ENCODE data around the gene S100A8. TPM values are rescaled to one million over a fixed set of nuclear protein-coding genes. Genes with fewer than 3 reads are reported as not detected.

Gene S100A8
- total RNA-seq, 2 experiments from 2014 or later, result not detected

DNA sequence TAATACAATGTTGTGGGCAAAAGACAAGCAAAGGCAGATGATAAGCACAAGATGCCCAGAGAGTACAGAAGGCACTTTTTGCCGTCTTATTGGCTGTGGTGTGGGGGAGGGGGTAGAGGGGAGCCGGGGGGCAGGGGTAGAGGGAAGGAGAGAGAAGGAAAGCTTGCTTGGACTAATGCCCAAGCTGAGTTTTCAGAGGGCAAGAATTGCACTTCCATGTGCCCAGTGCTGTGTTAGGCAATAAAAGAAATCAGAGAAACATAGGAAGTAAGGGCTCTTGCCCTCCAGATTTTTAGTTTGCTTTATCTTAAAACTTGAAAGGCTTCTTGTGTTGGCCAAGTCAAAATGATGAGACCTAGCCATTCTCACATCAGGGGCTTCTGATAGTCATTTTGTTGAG lies 23.8 kb downstream of the S100A8 start:
- Mint-ChIP-seq H3K27ac (no peak overlapping the region), H3K27me3 (peaks cover 4% of the 10 kb centered on the region), H3K36me3 (ENCODE audit: low read depth) (no peaks in the 10 kb centered on the region), H3K4me1 (no peaks in the 10 kb centered on the region), H3K9me3 (ENCODE audit: low read depth) (no peaks in the 10 kb centered on the region), H3K4me3 (no peak overlapping the region)
- DNase-seq (no peak), ATAC-seq (no peak)
- POLR2A ChIA-PET, result no interaction called here
- CTCF ChIA-PET, result interaction anchor here (1.0 kb wide), 1 partner anchor 15 kb away, joined by 3 read pairs; no protein-coding TSS in a partner anchor
- intact Hi-C loops (cut with DNase I, micrococcal nuclease), result no loop called here

DNA sequence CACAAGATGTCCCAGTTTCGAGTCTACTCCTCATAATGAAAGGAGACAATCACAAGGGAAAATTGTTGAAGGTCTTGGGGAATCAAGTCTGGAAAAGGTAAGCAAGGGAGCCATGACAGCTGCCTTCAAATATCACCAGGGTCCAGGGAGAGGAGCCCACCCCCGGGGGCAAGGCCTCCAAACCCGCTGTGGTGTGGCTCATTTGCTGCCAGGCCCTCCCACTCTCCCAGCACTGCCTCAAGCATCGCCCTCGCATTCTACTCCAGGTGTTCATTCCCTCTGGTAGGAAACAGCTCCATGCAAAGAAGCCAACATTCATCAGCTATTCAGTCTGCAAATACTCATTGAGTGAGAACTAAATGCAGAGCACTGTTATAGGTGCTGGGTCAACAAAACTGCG lies 24.6 kb downstream of the S100A8 start:
- H3K4me1 Mint-ChIP-seq, result no peaks in the 10 kb centered on the region
- H3K9me3 Mint-ChIP-seq (ENCODE audit: low read depth), result no peaks in the 10 kb centered on the region
- CTCF ChIA-PET, result interaction anchor here (0.9 kb wide), 1 partner anchor 14 kb away, joined by 4 read pairs; no protein-coding TSS in a partner anchor
- peaks cover 4% of the 10 kb centered on the region for H3K27me3 Mint-ChIP-seq
- intact Hi-C loops (cut with DNase I, micrococcal nuclease), result no loop called here
- DNase-seq, result no peak
- H3K36me3 Mint-ChIP-seq (ENCODE audit: low read depth), result no peaks in the 10 kb centered on the region
- POLR2A ChIA-PET, result no interaction called here
- no peak overlapping the region for H3K27ac Mint-ChIP-seq
- ATAC-seq, result no peak
- H3K4me3 Mint-ChIP-seq, result no peak overlapping the region

DNA sequence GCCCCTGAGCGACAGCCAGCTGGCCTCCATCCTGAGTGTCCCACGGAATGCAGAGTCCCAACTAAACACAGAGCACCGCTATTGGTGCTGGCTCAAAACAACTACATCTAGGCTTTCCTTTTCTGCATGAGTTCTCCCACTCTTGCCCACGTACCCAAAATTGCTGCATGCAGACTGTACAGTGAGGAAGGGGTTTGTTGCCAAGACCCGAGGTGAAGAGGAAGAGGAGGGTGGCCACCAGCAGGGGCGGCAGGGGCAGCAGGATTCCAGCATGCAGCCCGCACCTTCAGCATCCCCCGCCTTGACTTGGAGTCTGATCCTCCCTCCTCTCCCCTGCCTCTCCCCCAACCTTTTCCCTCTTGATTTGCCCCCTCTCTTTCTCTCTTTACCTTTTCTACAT lies 25.2 kb downstream of the S100A8 start:
- Mint-ChIP-seq H3K9me3 (ENCODE audit: low read depth) (no peaks in the 10 kb centered on the region), H3K27me3 (peaks cover 4% of the 10 kb centered on the region), H3K36me3 (ENCODE audit: low read depth) (no peaks in the 10 kb centered on the region), H3K27ac (no peak overlapping the region), H3K4me3 (no peak overlapping the region), H3K4me1 (no peaks in the 10 kb centered on the region)
- POLR2A ChIA-PET, result no interaction called here
- DNase-seq (no peak), ATAC-seq (no peak)
- CTCF ChIA-PET, result interaction anchor here (0.9 to 1.4 kb wide), 2 partner anchors 13 kb away, joined by 4 to 5 read pairs; no protein-coding TSS in a partner anchor
- intact Hi-C loops (cut with DNase I, micrococcal nuclease), result no loop called here

DNA sequence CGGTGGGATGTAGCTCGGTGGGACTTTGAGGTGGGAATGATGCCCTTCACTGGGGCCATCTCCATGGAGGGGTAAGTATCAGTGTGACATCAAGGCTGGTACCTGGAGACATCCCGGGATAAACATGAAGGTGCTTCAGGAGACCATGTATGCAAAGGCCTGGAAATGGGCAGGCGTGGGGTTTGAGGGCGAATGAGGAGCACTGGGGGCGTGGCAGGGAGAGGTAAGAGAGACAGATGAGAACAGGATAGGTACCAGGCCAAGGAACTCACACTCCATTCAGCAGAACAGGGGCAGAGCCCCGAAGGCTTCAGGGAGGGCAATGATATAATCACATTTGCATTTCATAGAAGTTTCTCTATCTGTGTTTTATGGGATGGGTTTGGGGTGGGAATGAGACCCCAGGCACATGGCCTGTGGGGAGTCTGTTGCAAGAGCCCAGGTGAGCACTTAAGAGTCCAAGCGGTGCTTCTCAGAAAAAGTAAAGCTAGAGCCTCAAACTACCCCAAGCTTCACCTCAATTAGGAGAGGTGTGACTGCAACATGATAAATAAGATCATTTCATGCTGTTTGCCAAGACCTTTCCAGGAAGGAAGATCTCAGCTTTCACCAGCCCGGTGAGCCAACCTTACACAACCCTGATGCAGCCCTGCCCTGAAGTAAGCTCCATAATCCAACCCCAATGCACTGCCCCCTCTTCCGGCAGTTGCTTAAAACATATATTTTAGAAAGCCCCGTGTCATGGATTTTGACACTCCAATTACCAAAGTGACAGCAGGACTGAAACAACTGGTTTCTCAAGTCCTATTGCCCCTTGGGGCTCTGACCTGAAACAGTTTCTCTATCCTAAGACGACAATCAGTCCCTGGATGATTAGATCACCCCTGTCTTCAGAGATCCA lies 25.9 kb downstream of the S100A8 start:
- Mint-ChIP-seq H3K36me3 (ENCODE audit: low read depth) (no peaks in the 10 kb centered on the region), H3K4me1 (no peaks in the 10 kb centered on the region), H3K4me3 (no peak overlapping the region), H3K9me3 (ENCODE audit: low read depth) (no peaks in the 10 kb centered on the region), H3K27me3 (peaks cover 4% of the 10 kb centered on the region), H3K27ac (no peak overlapping the region)
- ChIA-PET POLR2A (no interaction called here), CTCF (interaction anchor here (1.3 to 1.4 kb wide), 2 partner anchors 13 to 145 kb away, joined by 3 to 5 read pairs; no protein-coding TSS in a partner anchor)
- ATAC-seq (no peak), DNase-seq (no peak)
- intact Hi-C loops (cut with DNase I, micrococcal nuclease), result no loop called here

DNA sequence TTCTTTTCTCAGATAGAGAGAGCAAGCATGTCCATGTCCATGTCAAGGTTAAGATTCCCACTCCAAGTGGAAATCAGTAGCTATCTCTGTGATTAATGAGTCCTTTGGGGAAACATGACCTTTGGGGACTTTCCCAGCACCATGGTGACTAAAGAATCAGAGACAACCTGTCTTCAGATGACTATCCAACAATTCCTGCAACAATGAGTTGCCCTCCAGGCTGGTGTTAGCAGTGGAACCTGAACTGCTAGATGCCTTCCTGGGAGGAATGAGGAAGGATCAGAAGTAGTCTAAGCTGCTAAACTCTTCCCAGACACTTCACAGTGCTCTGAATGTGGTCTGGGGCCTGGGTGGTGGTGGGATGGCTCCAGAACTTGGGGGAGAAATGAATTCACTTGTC lies 26.7 kb downstream of the S100A8 start:
- ATAC-seq (no peak), DNase-seq (no peak)
- CTCF ChIA-PET, result interaction anchor here (0.6 to 1.3 kb wide), 2 partner anchors 41 to 146 kb away, joined by 3 read pairs; no protein-coding TSS in a partner anchor
- POLR2A ChIA-PET, result no interaction called here
- H3K4me3 Mint-ChIP-seq, result no peak overlapping the region
- no peaks in the 10 kb centered on the region for H3K4me1 Mint-ChIP-seq
- H3K36me3 Mint-ChIP-seq (ENCODE audit: low read depth), result no peaks in the 10 kb centered on the region
- H3K27ac Mint-ChIP-seq, result no peak overlapping the region
- peaks cover 4% of the 10 kb centered on the region for H3K27me3 Mint-ChIP-seq
- no peaks in the 10 kb centered on the region for H3K9me3 Mint-ChIP-seq (ENCODE audit: low read depth)
- intact Hi-C loops (cut with DNase I, micrococcal nuclease), result no loop called here

DNA sequence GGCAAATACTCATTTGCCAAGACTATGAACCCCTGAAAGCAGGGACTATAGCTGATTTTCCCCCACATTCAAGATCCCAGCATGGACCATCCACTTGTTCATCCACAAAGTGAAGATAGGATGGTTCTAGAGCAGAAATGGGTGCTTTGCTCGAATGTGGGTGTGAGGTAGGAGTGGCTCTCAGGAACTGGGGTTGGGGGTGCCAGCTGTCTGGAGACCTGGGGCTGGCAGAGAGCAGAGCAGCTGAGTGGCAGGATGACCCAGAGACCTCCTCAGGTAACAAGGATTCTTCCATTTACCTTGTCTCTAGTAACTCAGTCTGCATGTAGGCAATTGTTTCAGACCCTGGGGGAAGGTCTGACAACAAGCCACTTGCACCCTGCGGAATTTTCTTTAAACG lies 27.2 kb downstream of the S100A8 start:
- ATAC-seq (no peak), DNase-seq (no peak)
- H3K27ac Mint-ChIP-seq, result no peak overlapping the region
- no peaks in the 10 kb centered on the region for H3K9me3 Mint-ChIP-seq (ENCODE audit: low read depth)
- intact Hi-C loops (cut with DNase I, micrococcal nuclease), result no loop called here
- no peaks in the 10 kb centered on the region for H3K36me3 Mint-ChIP-seq (ENCODE audit: low read depth)
- CTCF ChIA-PET, result interaction anchor here (1.0 kb wide), 1 partner anchor 9 kb away, joined by 3 read pairs; no protein-coding TSS in a partner anchor
- H3K4me1 Mint-ChIP-seq, result no peaks in the 10 kb centered on the region
- no peak overlapping the region for H3K4me3 Mint-ChIP-seq
- POLR2A ChIA-PET, result no interaction called here
- H3K27me3 Mint-ChIP-seq, result peaks cover 4% of the 10 kb centered on the region

DNA sequence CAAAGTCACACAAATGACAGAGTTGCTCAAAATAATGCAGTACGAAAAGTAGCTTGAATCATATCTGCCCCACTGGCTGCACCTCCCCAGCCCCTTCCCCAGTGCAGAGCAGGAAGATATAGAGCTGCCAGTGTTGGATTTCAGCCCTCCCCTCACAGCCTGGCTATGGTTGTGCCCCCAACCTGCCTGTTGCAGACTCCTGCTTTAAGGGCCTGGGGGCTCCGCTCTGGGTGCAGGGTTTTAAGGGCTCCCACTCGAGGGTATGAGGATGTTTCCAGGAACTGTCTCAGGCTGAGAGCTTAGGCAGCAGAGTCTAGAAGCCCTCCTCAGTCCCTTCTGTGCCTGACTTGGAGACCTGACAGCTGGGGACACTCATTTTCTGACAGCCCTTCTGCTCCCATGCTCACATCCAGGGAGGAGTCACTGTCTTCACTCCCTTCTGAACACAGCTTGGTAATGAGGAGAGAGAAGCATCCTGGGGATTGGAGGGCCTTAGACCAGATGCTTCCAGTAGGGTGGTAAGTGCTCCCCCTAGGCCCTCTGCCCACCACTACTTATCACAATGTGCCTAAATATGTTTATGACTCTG lies 28.6 kb downstream of the S100A8 start:
- Mint-ChIP-seq H3K27me3 (peaks cover 4% of the 10 kb centered on the region), H3K36me3 (ENCODE audit: low read depth) (no peaks in the 10 kb centered on the region), H3K4me3 (no peak overlapping the region), H3K27ac (no peak overlapping the region), H3K4me1 (peaks cover 10% of the 10 kb centered on the region), H3K9me3 (ENCODE audit: low read depth) (no peaks in the 10 kb centered on the region)
- intact Hi-C loops (cut with DNase I, micrococcal nuclease), result no loop called here
- POLR2A ChIA-PET, result no interaction called here
- CTCF ChIA-PET, result interaction anchor here (1.9 kb wide), 1 partner anchor 10 kb away, joined by 15 read pairs; no protein-coding TSS in a partner anchor
- DNase-seq, result no peak
- no peak for ATAC-seq

DNA sequence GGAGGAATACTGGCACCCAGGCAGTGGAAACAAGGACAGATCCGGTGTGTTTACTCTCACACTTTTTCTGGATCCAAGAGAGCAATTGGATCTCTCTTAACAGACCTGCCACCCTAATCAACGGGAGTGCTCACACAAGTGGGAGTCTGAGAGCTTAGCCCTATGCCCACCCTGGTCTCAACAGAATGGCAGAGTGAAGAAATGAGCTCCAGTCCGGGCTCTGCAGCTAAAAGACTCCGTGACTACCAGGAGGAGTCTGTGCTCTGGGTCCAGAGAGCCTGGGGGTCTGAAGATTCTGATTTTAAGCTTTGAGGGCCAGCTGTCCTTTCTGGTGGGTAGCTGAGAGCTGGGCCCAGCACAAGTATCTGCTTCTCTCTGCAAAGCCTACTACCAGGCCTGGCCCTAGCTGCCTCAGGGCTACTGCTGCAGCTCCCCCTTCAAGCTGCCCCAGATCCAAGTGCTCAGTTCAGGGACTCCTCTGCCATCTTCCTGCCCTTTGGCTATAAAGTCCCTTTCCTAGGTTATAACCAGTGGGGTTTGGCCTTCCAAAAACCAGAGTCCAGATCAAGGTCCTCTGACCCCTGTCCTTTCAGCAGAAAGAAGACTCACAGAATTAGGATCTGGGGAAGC lies 29.3 kb downstream of the S100A8 start:
- H3K36me3 Mint-ChIP-seq (ENCODE audit: low read depth), result no peaks in the 10 kb centered on the region
- no peak overlapping the region for H3K4me3 Mint-ChIP-seq
- ATAC-seq (no peak), DNase-seq (no peak)
- intact Hi-C loops (cut with DNase I, micrococcal nuclease), result no loop called here
- H3K27ac Mint-ChIP-seq, result no peak overlapping the region
- ChIA-PET CTCF (interaction anchor here (1.9 kb wide), 1 partner anchor 9 kb away, joined by 15 read pairs; no protein-coding TSS in a partner anchor), POLR2A (no interaction called here)
- H3K9me3 Mint-ChIP-seq (ENCODE audit: low read depth), result no peaks in the 10 kb centered on the region
- peaks cover 4% of the 10 kb centered on the region for H3K27me3 Mint-ChIP-seq
- peaks cover 13% of the 10 kb centered on the region for H3K4me1 Mint-ChIP-seq

DNA sequence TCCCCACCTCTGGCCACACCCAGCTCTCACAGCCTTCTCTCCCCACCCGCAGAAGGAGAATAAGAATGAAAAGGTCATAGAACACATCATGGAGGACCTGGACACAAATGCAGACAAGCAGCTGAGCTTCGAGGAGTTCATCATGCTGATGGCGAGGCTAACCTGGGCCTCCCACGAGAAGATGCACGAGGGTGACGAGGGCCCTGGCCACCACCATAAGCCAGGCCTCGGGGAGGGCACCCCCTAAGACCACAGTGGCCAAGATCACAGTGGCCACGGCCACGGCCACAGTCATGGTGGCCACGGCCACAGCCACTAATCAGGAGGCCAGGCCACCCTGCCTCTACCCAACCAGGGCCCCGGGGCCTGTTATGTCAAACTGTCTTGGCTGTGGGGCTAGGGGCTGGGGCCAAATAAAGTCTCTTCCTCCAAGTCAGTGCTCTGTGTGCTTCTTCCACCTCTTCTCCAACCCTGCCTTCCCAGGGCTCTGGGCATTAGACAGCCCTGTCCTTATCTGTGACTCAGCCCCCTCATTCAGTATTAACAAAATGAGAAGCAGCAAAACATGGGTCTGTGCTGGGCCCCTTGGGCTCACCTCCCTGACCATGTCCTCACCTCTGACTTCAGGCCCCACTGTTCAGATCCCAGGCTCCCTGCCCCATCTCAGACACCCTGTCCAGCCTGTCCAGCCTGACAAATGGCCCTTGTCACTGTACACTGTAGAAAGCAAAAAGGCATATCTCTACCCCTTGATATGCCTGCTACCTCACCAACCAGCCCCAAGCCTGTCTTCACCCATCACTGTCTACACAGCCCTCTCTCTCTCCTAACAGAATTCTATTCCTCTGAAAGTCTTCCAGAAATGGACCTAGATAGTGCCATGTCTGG lies 30.0 kb downstream of the S100A8 start:
- ATAC-seq, result no peak
- Mint-ChIP-seq H3K9me3 (ENCODE audit: low read depth) (no peaks in the 10 kb centered on the region), H3K27ac (no peak overlapping the region), H3K4me1 (peaks cover 13% of the 10 kb centered on the region), H3K27me3 (peaks cover 4% of the 10 kb centered on the region), H3K4me3 (no peak overlapping the region), H3K36me3 (ENCODE audit: low read depth) (no peaks in the 10 kb centered on the region)
- DNase-seq, result no peak
- ChIA-PET POLR2A (no interaction called here), CTCF (interaction anchor here (0.5 to 1.9 kb wide), 2 partner anchors 8 to 397 kb away, joined by 4 to 15 read pairs; no protein-coding TSS in a partner anchor)
- intact Hi-C loops (cut with DNase I, micrococcal nuclease), result no loop called here

DNA sequence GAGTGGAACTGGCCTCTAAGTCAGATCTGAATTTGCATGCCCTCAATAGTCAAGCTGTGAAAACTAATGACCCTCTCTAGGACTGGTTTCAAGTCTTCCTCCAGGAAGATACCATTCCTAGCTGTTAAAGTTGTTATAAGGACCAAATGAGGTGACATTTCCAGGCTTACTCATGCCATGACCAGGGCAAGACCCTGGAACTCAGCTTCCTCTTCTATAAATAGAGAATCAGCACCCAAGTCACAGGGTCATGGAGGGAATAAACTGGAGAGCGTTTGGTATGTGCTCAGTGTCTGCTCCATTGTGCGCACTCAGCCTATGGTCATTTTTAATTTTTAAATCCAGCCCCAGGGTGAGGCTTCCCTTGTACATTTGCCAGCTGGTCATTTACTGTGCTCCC lies 30.7 kb downstream of the S100A8 start:
- ATAC-seq, result no peak
- Mint-ChIP-seq H3K4me3 (no peak overlapping the region), H3K36me3 (ENCODE audit: low read depth) (no peaks in the 10 kb centered on the region), H3K27ac (no peak overlapping the region), H3K9me3 (ENCODE audit: low read depth) (no peaks in the 10 kb centered on the region), H3K4me1 (peaks cover 13% of the 10 kb centered on the region), H3K27me3 (peaks cover 4% of the 10 kb centered on the region)
- no peak for DNase-seq
- CTCF ChIA-PET, result interaction anchor here (0.5 to 12.1 kb wide), 3 partner anchors 135 to 398 kb away, joined by 3 to 160 read pairs (median 4); no protein-coding TSS in a partner anchor
- intact Hi-C loops (cut with DNase I, micrococcal nuclease), result no loop called here
- POLR2A ChIA-PET, result no interaction called here

DNA sequence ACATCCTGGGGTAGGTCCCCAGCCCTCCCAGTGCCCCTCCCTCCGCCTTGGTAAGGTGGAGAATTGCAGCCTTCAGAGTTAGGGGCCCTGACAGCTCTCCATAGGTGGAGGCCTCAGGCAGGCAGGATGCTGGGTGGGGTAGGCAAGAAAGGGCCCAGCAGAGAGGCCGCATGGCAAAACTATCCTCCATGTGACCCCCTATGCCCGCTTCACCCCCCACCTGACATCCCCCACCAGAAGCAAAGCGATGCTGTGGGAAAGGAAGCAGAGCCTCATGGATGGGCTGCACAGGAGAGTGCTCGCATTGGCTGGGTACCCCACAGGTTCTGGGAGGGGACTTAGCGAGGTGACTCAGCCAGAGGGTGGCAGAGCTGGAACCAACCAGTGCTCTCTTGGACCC lies 31.6 kb downstream of the S100A8 start:
- Mint-ChIP-seq H3K4me1 (peaks cover 13% of the 10 kb centered on the region), H3K27me3 (peaks cover 4% of the 10 kb centered on the region), H3K36me3 (ENCODE audit: low read depth) (no peaks in the 10 kb centered on the region), H3K9me3 (ENCODE audit: low read depth) (no peaks in the 10 kb centered on the region), H3K4me3 (no peak overlapping the region), H3K27ac (no peak overlapping the region)
- ChIA-PET POLR2A (no interaction called here), CTCF (interaction anchor here (12.1 kb wide), 1 partner anchor 136 kb away, joined by 160 read pairs; no protein-coding TSS in a partner anchor)
- ATAC-seq (no peak), DNase-seq (no peak)
- intact Hi-C loops (cut with DNase I, micrococcal nuclease), result loop anchor here (10.0 kb wide), 2 partner anchors 106 to 246 kb away; partner anchors contain the start of gene S100A7 (in 1 of the 2)
